Measurements from ENCODE around the gene MOGAT2.

Gene MOGAT2

DNA sequence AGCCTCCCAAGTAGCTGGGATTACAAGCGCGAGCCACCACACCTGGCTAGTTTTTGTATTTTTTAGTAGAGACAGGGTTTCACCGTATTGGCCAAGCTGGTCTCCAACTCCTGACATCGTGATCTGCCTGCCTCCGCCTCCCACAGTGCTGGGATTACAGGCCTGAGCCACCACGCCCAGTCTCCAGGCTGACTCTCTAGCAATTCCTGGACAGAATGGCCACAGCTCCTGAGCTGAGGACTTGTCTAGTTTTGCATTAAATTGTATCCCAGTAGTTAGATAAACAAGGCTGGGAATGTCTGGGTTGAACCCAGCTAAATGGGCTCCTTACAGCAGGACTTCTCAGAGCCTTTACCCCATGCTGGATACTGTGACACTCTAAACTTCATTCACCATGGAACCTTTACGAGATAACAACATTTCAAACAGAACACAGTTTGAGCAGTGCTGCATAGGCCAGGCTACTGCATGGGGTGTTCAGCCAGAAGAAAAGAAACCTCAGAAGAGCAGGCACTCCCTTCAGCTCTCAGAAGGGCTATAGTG lies 13.9 kb upstream of the MOGAT2 start:
- no peak for DNase-seq (ENCODE audit: low spot score)
- no peak for TF ChIP-seq CTCF (IDR thresholded peaks at IDR 0.05; ENCODE audit: borderline replicate concordance, control extremely low read depth, extremely low read depth, insufficient read depth, missing control alignments)
- in situ Hi-C loops (cut with MboI; ENCODE audit: low sequenced_read_pairs, unreplicated experiment), result loop anchor here (25.0 kb wide), 1 partner anchor 434 kb away; no protein-coding TSS in a partner anchor

DNA sequence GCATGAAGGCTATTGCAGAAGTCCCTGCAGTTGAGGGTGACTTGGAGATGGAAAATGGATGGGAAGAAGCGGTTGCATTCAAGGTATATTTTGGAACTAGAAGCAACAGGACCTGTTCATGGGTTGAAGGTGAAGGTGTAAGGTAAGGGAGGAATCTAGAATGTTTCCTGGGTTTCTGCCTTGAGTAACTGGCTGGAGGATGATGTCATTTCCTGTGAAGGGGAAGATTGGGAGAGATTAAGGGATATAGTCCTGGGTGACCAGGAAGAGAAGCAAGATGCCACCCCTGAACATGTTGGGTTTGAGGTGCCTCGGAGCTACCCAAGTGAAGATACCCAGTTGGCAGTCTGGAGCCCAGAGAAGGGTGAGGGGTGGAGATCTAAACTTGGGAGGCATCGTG lies 12.1 kb upstream of the MOGAT2 start:
- in situ Hi-C loops (cut with MboI; ENCODE audit: low sequenced_read_pairs, unreplicated experiment), result loop anchor here (25.0 kb wide), 1 partner anchor 432 kb away; no protein-coding TSS in a partner anchor
- DNase-seq (ENCODE audit: low spot score), result no peak
- no peak for TF ChIP-seq CTCF (IDR thresholded peaks at IDR 0.05; ENCODE audit: borderline replicate concordance, control extremely low read depth, extremely low read depth, insufficient read depth, missing control alignments)

GRCh38 chr11:75706260-75706729 lies 11.3 kb upstream of the MOGAT2 start:
- in situ Hi-C loops (cut with MboI; ENCODE audit: low sequenced_read_pairs, unreplicated experiment), result loop anchor here (25.0 kb wide), 1 partner anchor 431 kb away; no protein-coding TSS in a partner anchor
- TF ChIP-seq CTCF (IDR thresholded peaks at IDR 0.05; ENCODE audit: borderline replicate concordance, control extremely low read depth, extremely low read depth, insufficient read depth, missing control alignments), result peak; percentile 95
- peak; percentile 84 for DNase-seq (ENCODE audit: low spot score)

GRCh38 chr11:75714211-75714610 lies 3.4 kb upstream of the MOGAT2 start:
- in situ Hi-C loops (cut with MboI; ENCODE audit: low sequenced_read_pairs, unreplicated experiment), result loop anchor here (25.0 kb wide), 1 partner anchor 423 kb away; no protein-coding TSS in a partner anchor
- no peak for TF ChIP-seq CTCF (IDR thresholded peaks at IDR 0.05; ENCODE audit: borderline replicate concordance, control extremely low read depth, extremely low read depth, insufficient read depth, missing control alignments)
- DNase-seq (ENCODE audit: low spot score), result no peak

DNA sequence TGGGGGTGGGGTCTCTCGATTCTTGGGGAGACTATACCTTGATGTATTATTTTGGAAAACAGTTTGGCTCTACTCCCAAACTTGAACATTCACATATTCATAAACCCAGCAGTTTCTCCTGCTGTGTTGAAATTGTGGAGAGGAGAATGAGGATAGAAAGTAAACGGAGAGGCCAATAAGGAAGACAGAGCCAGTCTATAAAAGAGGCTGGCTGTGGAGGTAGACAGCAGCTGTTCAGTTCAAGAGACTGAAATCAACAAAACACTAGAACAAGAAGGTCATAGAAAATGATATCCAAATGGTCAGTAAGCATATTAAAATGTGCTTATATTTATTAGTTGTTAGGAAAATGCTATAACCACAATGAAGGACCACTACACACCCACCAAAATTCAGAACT lies 1.9 kb upstream of the MOGAT2 start:
- in situ Hi-C loops (cut with MboI; ENCODE audit: low sequenced_read_pairs, unreplicated experiment), result loop anchor here (25.0 kb wide), 1 partner anchor 422 kb away; no protein-coding TSS in a partner anchor
- no peak for TF ChIP-seq CTCF (IDR thresholded peaks at IDR 0.05; ENCODE audit: borderline replicate concordance, control extremely low read depth, extremely low read depth, insufficient read depth, missing control alignments)
- DNase-seq (ENCODE audit: low spot score), result no peak

DNA sequence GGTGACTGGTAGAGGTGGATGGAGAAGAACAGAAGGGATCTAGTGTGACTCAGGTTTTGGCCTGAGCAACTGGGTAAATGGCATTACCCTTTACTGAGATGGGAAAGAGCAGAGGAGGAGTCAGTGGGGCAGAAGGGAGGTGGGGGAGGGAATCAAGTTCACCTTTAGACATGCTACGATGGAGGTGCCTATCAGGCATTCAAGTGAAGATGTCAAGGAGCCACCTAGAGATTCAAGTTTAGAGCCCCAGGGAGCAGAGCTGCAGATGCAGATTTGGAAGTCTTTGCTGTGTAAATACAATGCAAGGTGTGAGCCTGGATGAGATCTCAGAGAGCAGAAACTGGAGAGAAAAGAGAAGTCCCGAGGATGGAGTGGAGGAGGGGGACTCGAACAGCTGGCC lies 979 bp upstream of the MOGAT2 start:
- no peak for TF ChIP-seq CTCF (IDR thresholded peaks at IDR 0.05; ENCODE audit: borderline replicate concordance, control extremely low read depth, extremely low read depth, insufficient read depth, missing control alignments)
- in situ Hi-C loops (cut with MboI; ENCODE audit: low sequenced_read_pairs, unreplicated experiment), result loop anchor here (25.0 kb wide), 1 partner anchor 421 kb away; no protein-coding TSS in a partner anchor
- no peak for DNase-seq (ENCODE audit: low spot score)
